Ishikawa (cell line): Measurements from ENCODE around the gene SRSF3.

ENCODE experiments used
- CEBPB ChIP-seq: IDR thresholded peaks from 2 replicates; pipeline ENCODE4 v1.6.1; 2012
- EP300 ChIP-seq: IDR thresholded peaks from 2 replicates; pipeline ENCODE4 v1.6.1; 2012; ENCODE audit warnings: borderline replicate concordance

- TF ChIP-seq EP300 (no peak), CEBPB (no peak)
These were observed 47.1 kb upstream of the SRSF3 start, which contains the start of gene STK38 for GRCh38 chr6:36546920-36547645.
